ENCODE measurements around the gene USF2. TPM values are rescaled to one million over a fixed set of nuclear protein-coding genes. Genes with fewer than 3 reads are reported as not detected.

The USF2 gene
- polyA plus RNA-seq, 1 donor (not counting 4 experiments of a cell fraction or from before 2014, with no cell fraction given), result 53.8 TPM

- Histone ChIP-seq H4K20me1 (ENCODE audit: control insufficient read depth, extremely low read depth, insufficient read depth, low read length) (no peaks in the 10 kb centered on the region), H3K4me3 (ENCODE audit: control insufficient read depth in 2 of 3, extremely low read depth in 1 of 3, insufficient read depth in 2 of 3, low read depth in 1 of 3, low read length in 3 of 3) (no peak overlapping the region), H3K36me3 (ENCODE audit: control insufficient read depth in 2 of 2, extremely low read depth in 1 of 2, insufficient read depth in 2 of 2, low read length in 2 of 2) (peaks cover 26 to 36% of the 10 kb centered on the region in 2 experiments), H3K9me3 (ENCODE audit: control insufficient read depth, low read depth, low read length) (no peaks in the 10 kb centered on the region), H3K27me3 (ENCODE audit: control insufficient read depth, extremely low read depth, insufficient read depth, low read length) (no peaks in the 10 kb centered on the region), H3K9me1 (ENCODE audit: control insufficient read depth, extremely low read depth, insufficient read depth, low read length) (no peaks in the 10 kb centered on the region), H2AFZ (ENCODE audit: control insufficient read depth, low read length) (no peak overlapping the region), H3K4me2 (ENCODE audit: control insufficient read depth, extremely low read depth, insufficient read depth, low read depth, low read length) (no peak overlapping the region), H3K79me2 (ENCODE audit: control insufficient read depth, insufficient read depth, low read length) (peaks cover 3% of the 10 kb centered on the region), H3K9ac (ENCODE audit: control insufficient read depth, extremely low read depth, insufficient read depth, low read length) (no peak overlapping the region), H3K4me1 (ENCODE audit: control insufficient read depth, extremely low read depth, insufficient read depth, low read length) (no peaks in the 10 kb centered on the region), H3K27ac (ENCODE audit: control insufficient read depth, insufficient read depth, low read length) (no peak overlapping the region)
- dilution Hi-C loops (cut with MboI; ENCODE audit: extremely low pct_ligation_motif_present, low sequenced_read_pairs), result no loop called here
- FAIRE-seq (no peak), DNase-seq (ENCODE audit: low read depth, low spot score) (no peak)
- TF ChIP-seq CTCF (optimal IDR thresholded peaks at IDR 0.05 in 1 of 3, IDR thresholded peaks at IDR 0.05 in 1 of 3, conservative IDR thresholded peaks at IDR 0.05 in 1 of 3; ENCODE audit: extremely low read depth in 1 of 3, insufficient read depth in 2 of 3, low read length in 3 of 3), result no peak
- no peak for TF ChIP-seq EZH2 (IDR thresholded peaks at IDR 0.05; ENCODE audit: low read length)
Observed at GRCh38 chr19:35274323-35274722, 5.6 kb downstream of the USF2 start.

- H2AFZ ChIP-seq (ENCODE audit: control insufficient read depth, low read length), result no peak overlapping the region
- no peak for FAIRE-seq
- H3K36me3 ChIP-seq (ENCODE audit: control insufficient read depth in 2 of 2, extremely low read depth in 1 of 2, insufficient read depth in 2 of 2, low read length in 2 of 2), result peaks cover 12 to 27% of the 10 kb centered on the region in 2 experiments
Observed at GRCh38 chr19:35276706-35277281, 8.0 kb downstream of the USF2 start.

More at GRCh38 chr19:35276706-35277281, 8.0 kb downstream of the USF2 start:
- no peak for DNase-seq (ENCODE audit: low read depth, low spot score)
- no peak overlapping the region for H3K4me2 ChIP-seq (ENCODE audit: control insufficient read depth, extremely low read depth, insufficient read depth, low read depth, low read length)
- H3K9me1 ChIP-seq (ENCODE audit: control insufficient read depth, extremely low read depth, insufficient read depth, low read length), result no peaks in the 10 kb centered on the region
- no peaks in the 10 kb centered on the region for H3K79me2 ChIP-seq (ENCODE audit: control insufficient read depth, insufficient read depth, low read length)
- H3K27ac ChIP-seq (ENCODE audit: control insufficient read depth, insufficient read depth, low read length), result no peak overlapping the region
- H4K20me1 ChIP-seq (ENCODE audit: control insufficient read depth, extremely low read depth, insufficient read depth, low read length), result no peaks in the 10 kb centered on the region
- dilution Hi-C loops (cut with MboI; ENCODE audit: extremely low pct_ligation_motif_present, low sequenced_read_pairs), result no loop called here
- no peak overlapping the region for H3K4me3 ChIP-seq (ENCODE audit: control insufficient read depth in 2 of 3, extremely low read depth in 1 of 3, insufficient read depth in 2 of 3, low read depth in 1 of 3, low read length in 3 of 3)
- no peak overlapping the region for H3K9ac ChIP-seq (ENCODE audit: control insufficient read depth, extremely low read depth, insufficient read depth, low read length)
- H3K4me1 ChIP-seq (ENCODE audit: control insufficient read depth, extremely low read depth, insufficient read depth, low read length), result peaks cover 3% of the 10 kb centered on the region
- TF ChIP-seq EZH2 (IDR thresholded peaks at IDR 0.05; ENCODE audit: low read length) (no peak), CTCF (optimal IDR thresholded peaks at IDR 0.05 in 1 of 3, IDR thresholded peaks at IDR 0.05 in 1 of 3, conservative IDR thresholded peaks at IDR 0.05 in 1 of 3; ENCODE audit: extremely low read depth in 1 of 3, insufficient read depth in 2 of 3, low read length in 3 of 3) (no peak)
- no peaks in the 10 kb centered on the region for H3K27me3 ChIP-seq (ENCODE audit: control insufficient read depth, extremely low read depth, insufficient read depth, low read length)
- no peaks in the 10 kb centered on the region for H3K9me3 ChIP-seq (ENCODE audit: control insufficient read depth, low read depth, low read length)

All from keratinocyte (primary cell).